ENCODE results near the gene OST4. TPM values are rescaled to one million over a fixed set of nuclear protein-coding genes. Genes with fewer than 3 reads are reported as not detected.
"Not testable (repeated sequence)": the region's sequence is repeated elsewhere in the genome, so short reads cannot be mapped to it uniquely, and the experiment has no call there.

The OST4 gene
- 198 TPM for total RNA-seq

GRCh38 chr2:27071277-27071989, at the start of gene OST4:
Gene OST4 (minus strand): TSS chr2:27071654.
- intact Hi-C loops (cut with DNase I), result no loop called here
- peak; percentile 95 for DNase-seq (ENCODE audit: low spot score)
- peak; percentile 94 for ATAC-seq

GRCh38 chr2:27119330-27119670, 47.8 kb upstream of the OST4 start:
- DNase-seq (ENCODE audit: low spot score); ATAC-seq; intact Hi-C loops (cut with DNase I): not testable (repeated sequence)

DNA sequence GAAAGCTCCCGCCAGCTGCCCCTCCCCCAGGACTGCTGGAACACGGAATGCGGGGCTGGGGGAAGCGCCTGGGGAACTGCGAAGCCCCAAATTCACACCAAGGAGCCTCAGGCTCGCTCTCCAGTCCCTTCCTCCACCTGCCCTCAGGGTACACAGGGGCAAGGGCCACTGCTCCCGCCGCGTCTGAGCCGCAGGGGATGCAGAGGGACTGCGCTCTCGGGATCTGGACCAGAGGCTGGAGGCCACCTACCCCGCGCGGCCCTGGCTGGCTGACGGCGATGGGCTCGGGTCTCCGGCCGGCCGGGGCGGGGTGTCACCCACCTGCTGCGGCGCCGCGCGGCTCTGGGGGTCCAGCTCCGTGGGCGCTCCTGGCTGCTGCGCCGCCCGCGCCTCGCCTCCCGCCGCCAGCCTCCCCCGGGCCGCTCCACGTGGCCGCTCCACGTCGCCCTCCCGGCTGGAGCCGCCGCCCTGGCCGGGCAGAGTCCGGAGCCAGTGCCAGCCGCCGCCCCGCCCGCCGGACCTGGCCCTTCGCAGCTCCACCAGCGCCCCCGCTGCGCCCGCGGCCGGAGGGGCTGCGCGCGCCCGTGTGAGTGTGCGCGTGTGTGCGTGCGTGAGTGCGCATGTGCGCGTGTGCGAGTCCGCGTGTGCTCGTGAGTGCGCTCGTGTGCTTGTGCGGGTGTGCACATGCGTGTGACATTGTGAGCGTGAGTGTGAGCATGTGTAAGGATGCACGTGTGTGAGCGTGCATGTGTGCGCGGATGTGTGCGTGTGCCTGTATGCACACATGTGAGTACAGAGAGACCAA, 47.3 kb upstream of the OST4 start, which contains the start of gene CGREF1:
TSS of gene CGREF1 (minus strand) at position 604 of the 805 bp plus-strand sequence. CDS start 14,762 bp downstream, outside the sequence.
- ATAC-seq (peak; percentile 35), DNase-seq (ENCODE audit: low spot score) (no peak)
- intact Hi-C loops (cut with DNase I), result no loop called here

DNA sequence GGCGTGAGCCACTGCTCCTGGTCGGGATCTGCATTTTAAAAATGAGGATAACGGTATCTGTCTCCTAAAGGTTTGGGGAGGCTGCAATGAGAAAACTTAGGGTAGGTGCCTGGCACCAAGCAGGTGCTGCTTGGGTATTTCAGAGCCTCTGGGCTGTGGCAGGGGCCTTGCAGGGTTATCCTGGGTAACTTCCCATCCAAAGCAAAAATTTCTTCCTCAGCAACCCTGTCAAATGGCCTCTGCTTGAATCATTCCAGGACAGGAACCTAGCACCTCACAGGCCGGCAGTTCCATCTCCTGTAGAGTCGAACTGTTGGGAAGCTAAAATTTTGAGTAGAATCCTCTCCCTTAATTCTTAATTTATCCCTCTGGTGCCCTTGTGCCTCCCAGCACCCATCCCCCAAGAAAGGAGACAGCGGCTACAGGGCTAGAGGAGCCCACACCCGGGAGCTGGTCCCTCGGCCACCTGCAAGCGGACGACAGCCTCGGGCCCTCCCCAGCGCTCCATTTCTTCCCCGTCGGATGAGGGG, 46.6 kb upstream of the OST4 start:
- ATAC-seq (peak; percentile 14), DNase-seq (ENCODE audit: low spot score) (no peak)
- intact Hi-C loops (cut with DNase I), result no loop called here

DNA sequence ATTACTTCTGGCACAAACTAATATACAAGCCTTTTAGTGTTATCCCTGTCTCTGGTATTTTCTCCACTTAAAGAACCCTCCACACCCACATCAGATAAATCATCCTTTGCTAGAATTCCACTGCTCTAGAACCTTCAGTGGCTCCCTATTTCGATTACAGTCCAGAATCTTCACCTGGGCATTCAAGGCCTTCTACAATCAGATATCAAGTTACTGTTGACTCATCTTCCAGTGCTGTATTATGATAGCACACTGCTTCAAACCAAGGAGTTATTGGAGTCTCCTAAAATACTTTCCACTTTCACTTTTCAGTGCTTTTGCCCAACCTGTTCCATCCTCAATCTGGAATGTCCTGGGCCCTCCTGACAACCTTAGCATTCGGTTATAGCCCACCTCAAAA, 44.1 kb upstream of the OST4 start:
- intact Hi-C loops (cut with DNase I), result no loop called here
- ATAC-seq (no peak), DNase-seq (ENCODE audit: low spot score) (no peak)

GRCh38 chr2:27111392-27112078, 40.1 kb upstream of the OST4 start:
- intact Hi-C loops (cut with DNase I); ATAC-seq; DNase-seq (ENCODE audit: low spot score): not testable (repeated sequence)

DNA sequence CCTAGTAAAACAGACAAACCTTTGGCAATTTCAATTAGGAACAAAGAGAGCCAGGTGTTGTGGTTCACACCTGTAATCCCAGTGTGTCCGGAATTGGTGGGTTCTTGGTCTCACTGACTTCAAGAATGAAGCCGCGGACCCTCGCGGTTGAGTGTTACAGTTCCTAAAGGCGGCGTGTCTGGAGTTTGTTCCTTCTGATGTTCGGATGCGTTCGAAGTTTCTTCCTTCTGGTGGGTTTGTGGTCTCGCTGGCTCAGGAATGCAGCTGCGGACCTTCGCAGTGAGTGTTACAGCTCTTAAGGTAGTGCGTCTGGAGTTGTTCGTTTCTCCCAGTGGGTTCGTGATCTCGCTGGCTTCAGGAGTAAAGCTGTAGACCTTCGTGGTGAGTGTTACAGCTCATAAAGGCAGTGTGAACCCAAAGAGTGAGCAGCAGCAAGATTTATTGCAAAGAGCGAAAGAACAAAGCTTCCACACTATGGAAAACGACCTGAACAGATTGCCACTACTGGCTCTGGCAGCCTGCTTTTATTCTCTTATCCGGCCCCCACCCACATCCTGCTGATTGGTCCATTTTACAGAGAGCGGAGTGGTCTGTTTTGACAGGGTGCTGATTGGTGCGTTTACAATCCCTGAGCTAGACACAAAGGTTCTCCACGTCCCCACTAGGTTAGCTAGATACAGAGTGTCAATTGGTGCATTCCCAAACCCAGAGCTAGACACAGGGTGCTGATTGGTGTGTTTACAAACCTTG, 39.3 kb upstream of the OST4 start:
- intact Hi-C loops (cut with DNase I); ATAC-seq; DNase-seq (ENCODE audit: low spot score): not testable (repeated sequence)

GRCh38 chr2:27109083-27109482, 37.6 kb upstream of the OST4 start:
- ATAC-seq (no peak), DNase-seq (ENCODE audit: low spot score) (no peak)
- intact Hi-C loops (cut with DNase I), result no loop called here

- no peak for ATAC-seq
- no peak for DNase-seq (ENCODE audit: low spot score)
- intact Hi-C loops (cut with DNase I), result no loop called here
These were observed 36.8 kb upstream of the OST4 start for GRCh38 chr2:27108221-27108620.

DNA sequence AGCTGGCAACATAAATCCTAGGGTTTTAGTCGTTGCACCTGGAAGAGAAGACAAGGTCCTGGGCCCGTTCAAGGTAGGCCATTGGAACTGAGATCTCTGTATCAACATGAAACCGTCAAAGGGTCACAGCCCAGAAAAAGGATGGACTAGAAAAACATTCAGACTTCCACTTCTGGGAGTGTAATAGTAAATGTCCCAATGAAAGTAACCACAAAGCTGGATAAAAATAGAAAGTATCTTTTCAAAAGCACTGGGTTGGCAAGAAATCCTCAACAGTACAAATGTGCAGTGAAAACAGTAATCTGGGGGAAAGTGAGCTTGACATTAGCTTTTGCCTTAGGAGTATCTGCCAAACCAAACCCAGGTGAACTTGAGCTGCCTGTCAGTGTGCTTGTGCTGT, 34.5 kb upstream of the OST4 start:
- no peak for ATAC-seq
- no peak for DNase-seq (ENCODE audit: low spot score)
- intact Hi-C loops (cut with DNase I), result no loop called here

- DNase-seq (ENCODE audit: low spot score), result no peak
- no peak for ATAC-seq
- intact Hi-C loops (cut with DNase I), result no loop called here
These were observed 30.9 kb upstream of the OST4 start for GRCh38 chr2:27102329-27102728.

DNA sequence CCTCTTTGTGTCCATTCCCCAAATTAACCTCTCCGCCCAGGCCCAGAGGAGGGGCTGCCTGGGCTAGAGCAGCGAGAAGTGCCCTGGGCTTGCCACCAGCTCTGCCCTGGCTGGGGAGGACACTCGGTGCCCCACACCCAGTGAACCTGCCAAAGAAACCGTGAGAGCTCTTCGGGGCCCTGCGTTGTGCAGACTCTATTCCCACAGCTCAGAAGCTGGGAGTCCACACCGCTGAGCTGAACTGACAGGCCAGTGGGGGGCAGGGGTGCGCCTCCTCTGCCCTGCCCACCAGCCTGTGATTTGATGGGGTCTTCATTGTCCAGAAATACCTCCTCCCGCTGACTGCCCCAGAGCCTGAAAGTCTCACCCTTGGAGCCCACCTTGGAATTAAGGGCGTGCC, 28.6 kb upstream of the OST4 start:
- no peak for DNase-seq (ENCODE audit: low spot score)
- intact Hi-C loops (cut with DNase I), result no loop called here
- ATAC-seq, result no peak

- ATAC-seq, result no peak
- no peak for DNase-seq (ENCODE audit: low spot score)
- intact Hi-C loops (cut with DNase I), result loop anchor here (10.0 kb wide), 1 partner anchor 185 kb away; the partner anchor contains the start of gene TRIM54
These were observed 28.0 kb upstream of the OST4 start for GRCh38 chr2:27099334-27099955.

- no peak for ATAC-seq
- intact Hi-C loops (cut with DNase I), result loop anchor here (10.0 kb wide), 1 partner anchor 187 kb away; the partner anchor contains the start of gene TRIM54
- DNase-seq (ENCODE audit: low spot score), result no peak
These were observed 25.9 kb upstream of the OST4 start for GRCh38 chr2:27097341-27097740.

DNA sequence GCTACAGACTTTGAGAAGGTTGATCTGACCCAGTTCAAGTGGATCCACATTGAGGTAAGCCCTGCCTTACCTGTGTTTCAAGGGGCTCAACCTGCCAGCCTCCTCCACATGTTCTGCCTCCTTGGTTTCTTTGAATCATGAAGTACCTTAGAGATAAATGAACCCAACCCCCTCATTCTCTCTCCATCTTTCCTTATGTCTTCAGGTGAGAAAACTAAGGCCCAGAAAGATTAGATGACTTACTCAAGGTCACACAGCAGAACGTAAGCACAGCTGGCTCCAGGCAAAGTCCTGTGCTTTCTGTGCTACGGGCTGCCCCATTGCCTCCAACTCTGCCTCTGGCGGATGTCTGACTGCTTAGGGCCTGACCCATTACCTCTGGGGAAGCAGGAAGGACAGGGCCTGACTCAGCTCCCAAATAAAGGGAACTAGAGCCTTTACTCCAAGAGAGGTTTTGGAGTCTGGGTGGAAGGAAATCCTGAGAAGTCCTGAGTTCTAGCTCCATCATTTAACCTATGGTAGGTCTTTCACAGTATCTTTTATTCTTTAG, 25.4 kb upstream of the OST4 start:
- DNase-seq (ENCODE audit: low spot score) (no peak), ATAC-seq (no peak)
- intact Hi-C loops (cut with DNase I), result loop anchor here (10.0 kb wide), 1 partner anchor 188 kb away; the partner anchor contains the start of gene TRIM54

GRCh38 chr2:27095745-27096651, 24.5 kb upstream of the OST4 start:
- intact Hi-C loops (cut with DNase I), result loop anchor here (10.0 kb wide), 1 partner anchor 189 kb away; the partner anchor contains the start of gene TRIM54
- DNase-seq (ENCODE audit: low spot score), result no peak
- ATAC-seq, result peak; percentile 88

GRCh38 chr2:27095427-27095744, 23.9 kb upstream of the OST4 start:
- DNase-seq (ENCODE audit: low spot score) (no peak), ATAC-seq (no peak)
- intact Hi-C loops (cut with DNase I), result loop anchor here (10.0 kb wide), 1 partner anchor 189 kb away; the partner anchor contains the start of gene TRIM54
